ENCODE results near the gene MEDAG.

MEDAG gene

DNA sequence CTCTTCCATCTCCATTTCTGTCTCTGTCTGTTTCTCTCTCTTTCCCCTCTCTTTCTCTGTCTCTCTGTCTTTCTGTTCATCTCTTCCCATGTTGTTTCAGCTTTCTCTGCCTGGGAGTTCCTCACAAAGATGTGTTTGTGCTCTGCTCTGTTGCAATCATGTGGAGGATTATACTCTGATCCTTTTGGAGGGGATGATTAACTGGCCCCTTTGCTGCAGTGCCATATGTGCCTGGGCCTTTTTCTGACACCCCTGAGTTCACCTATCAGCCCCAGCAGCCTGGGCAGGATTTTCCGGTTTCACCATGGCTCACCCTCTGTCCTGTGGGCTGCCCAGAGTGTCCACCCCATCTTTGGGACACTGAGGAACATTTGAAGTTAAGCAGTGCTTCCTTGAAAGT, 17.3 kb downstream of the MEDAG start:
- no peak overlapping the region for H3K4me2 ChIP-seq (ENCODE audit: low read length, poor library complexity, severe bottlenecking)
- H2BK5ac ChIP-seq (ENCODE audit: low read depth, low read length, poor library complexity, severe bottlenecking), result no peak overlapping the region
- peaks cover 3% of the 10 kb centered on the region for H3K4me1 ChIP-seq (ENCODE audit: control insufficient read depth, insufficient read depth, low read depth, low read length)
- peak overlapping the region in 1 of 2 experiments; percentile 86 for H2BK12ac ChIP-seq (ENCODE audit: low read length in 2 of 2)
- no peak overlapping the region for H3K4me3 ChIP-seq (ENCODE audit: insufficient read depth in 1 of 2, low read depth in 1 of 2, low read length in 2 of 2)
- H4K8ac ChIP-seq (ENCODE audit: low read length), result no peak overlapping the region
- peak overlapping the region in 1 of 2 experiments; percentile 68 for H3K14ac ChIP-seq (ENCODE audit: low read length in 2 of 2)
- H3K27ac ChIP-seq (ENCODE audit: low read length, poor library complexity, severe bottlenecking), result no peak overlapping the region
- H2BK120ac ChIP-seq (ENCODE audit: low read depth, low read length), result no peak overlapping the region
- no peak overlapping the region for H2AK5ac ChIP-seq (ENCODE audit: low read length, severe bottlenecking)
- no peaks in the 10 kb centered on the region for H3K27me3 ChIP-seq (ENCODE audit: control insufficient read depth in 1 of 2, insufficient read depth in 1 of 2, low read length in 2 of 2)
- no peaks in the 10 kb centered on the region for H3K9me3 ChIP-seq (ENCODE audit: control insufficient read depth, low read length)
- no peak overlapping the region for H4K91ac ChIP-seq (ENCODE audit: low read length)
- no peak for DNase-seq
- H2AFZ ChIP-seq (ENCODE audit: low read depth, low read length), result peak overlapping the region; percentile 36
- 89% methylated on average over 1 of the region's 1 CpG for WGBS
- H3K4ac ChIP-seq (ENCODE audit: low read depth in 1 of 2, low read length in 2 of 2), result no peak overlapping the region
- no peak overlapping the region for H3K9ac ChIP-seq (ENCODE audit: low read length)
- H3K18ac ChIP-seq (ENCODE audit: low read depth in 1 of 2, low read length in 2 of 2), result peak overlapping the region in 1 of 2 experiments; percentile 48
- peaks cover 0 to 80% of the 10 kb centered on the region in 2 experiments for H3K36me3 ChIP-seq (ENCODE audit: control insufficient read depth in 1 of 2, insufficient read depth in 2 of 2, low read depth in 1 of 2, low read length in 2 of 2)
- H3K79me1 ChIP-seq (replicated peaks; ENCODE audit: low read length, poor library complexity, severe bottlenecking), result no peaks in the 10 kb centered on the region
- H2BK15ac ChIP-seq (ENCODE audit: low read depth, poor library complexity, severe bottlenecking), result no peak overlapping the region
- H3K23ac ChIP-seq (ENCODE audit: low read length in 2 of 2), result no peak overlapping the region

DNA sequence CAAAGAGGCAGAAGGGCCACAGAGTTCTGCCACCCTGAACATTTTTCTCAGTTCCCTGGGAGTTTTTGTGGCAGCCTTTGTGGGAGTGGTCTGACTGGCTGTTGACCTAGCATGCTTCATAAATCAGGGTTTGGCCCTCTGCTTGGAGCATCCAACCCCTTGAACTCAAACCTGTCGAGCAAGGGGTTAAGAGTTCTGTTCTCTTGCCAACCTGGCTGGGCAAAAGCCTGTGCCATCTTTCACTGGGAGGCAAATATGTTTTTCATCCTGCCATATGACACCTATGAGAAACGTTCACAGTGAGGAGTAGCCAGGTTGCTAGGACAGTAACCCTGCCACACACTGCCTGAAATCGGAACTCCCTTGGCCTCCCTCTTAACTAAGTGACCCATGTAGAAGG, 18.6 kb downstream of the MEDAG start:
- H2BK12ac ChIP-seq (ENCODE audit: low read length in 2 of 2), result no peak overlapping the region
- DNase-seq, result no peak
- H3K4me1 ChIP-seq (ENCODE audit: control insufficient read depth, insufficient read depth, low read depth, low read length), result peaks cover 3% of the 10 kb centered on the region

DNA sequence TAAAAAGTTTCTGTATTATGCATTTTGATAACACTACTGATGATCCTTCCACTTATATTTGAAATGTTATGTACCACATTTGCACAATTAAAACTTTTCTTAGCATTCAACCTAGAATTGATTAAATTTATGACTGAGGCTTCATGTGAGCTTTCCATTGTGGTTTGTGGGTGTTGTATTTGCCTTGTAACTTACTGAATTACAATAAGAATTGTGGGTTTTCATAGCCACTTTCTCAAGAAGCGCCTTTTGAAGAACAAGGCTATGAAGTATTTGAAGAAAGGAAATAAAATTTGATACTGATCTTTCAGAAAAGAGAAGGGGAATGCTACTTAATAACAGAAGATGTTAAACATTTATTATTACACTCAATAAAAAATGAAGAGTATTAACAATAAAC, 19.4 kb downstream of the MEDAG start:
- no peak for DNase-seq
- H3K4ac ChIP-seq (ENCODE audit: low read depth in 1 of 2, low read length in 2 of 2), result no peak overlapping the region
- H2BK15ac ChIP-seq (ENCODE audit: low read depth, poor library complexity, severe bottlenecking), result no peak overlapping the region
- 100% methylated on average over 1 of the region's 1 CpG for WGBS
- no peak overlapping the region for H3K4me3 ChIP-seq (ENCODE audit: insufficient read depth in 1 of 2, low read depth in 1 of 2, low read length in 2 of 2)
- peaks cover 0 to 60% of the 10 kb centered on the region in 2 experiments for H3K36me3 ChIP-seq (ENCODE audit: control insufficient read depth in 1 of 2, insufficient read depth in 2 of 2, low read depth in 1 of 2, low read length in 2 of 2)
- no peak overlapping the region for H2BK12ac ChIP-seq (ENCODE audit: low read length in 2 of 2)
- no peaks in the 10 kb centered on the region for H3K79me1 ChIP-seq (replicated peaks; ENCODE audit: low read length, poor library complexity, severe bottlenecking)
- no peak overlapping the region for H3K27ac ChIP-seq (ENCODE audit: low read length, poor library complexity, severe bottlenecking)
- H3K4me2 ChIP-seq (ENCODE audit: low read length, poor library complexity, severe bottlenecking), result no peak overlapping the region
- no peak overlapping the region for H3K23ac ChIP-seq (ENCODE audit: low read length in 2 of 2)
- H2BK5ac ChIP-seq (ENCODE audit: low read depth, low read length, poor library complexity, severe bottlenecking), result no peak overlapping the region
- peaks cover 3% of the 10 kb centered on the region for H3K4me1 ChIP-seq (ENCODE audit: control insufficient read depth, insufficient read depth, low read depth, low read length)
- H3K9ac ChIP-seq (ENCODE audit: low read length), result no peak overlapping the region
- no peaks in the 10 kb centered on the region for H3K27me3 ChIP-seq (ENCODE audit: control insufficient read depth in 1 of 2, insufficient read depth in 1 of 2, low read length in 2 of 2)
- no peak overlapping the region for H3K18ac ChIP-seq (ENCODE audit: low read depth in 1 of 2, low read length in 2 of 2)
- H2AK5ac ChIP-seq (ENCODE audit: low read length, severe bottlenecking), result no peak overlapping the region
- no peaks in the 10 kb centered on the region for H3K9me3 ChIP-seq (ENCODE audit: control insufficient read depth, low read length)
- H4K91ac ChIP-seq (ENCODE audit: low read length), result no peak overlapping the region
- no peak overlapping the region for H3K14ac ChIP-seq (ENCODE audit: low read length in 2 of 2)
- H2AFZ ChIP-seq (ENCODE audit: low read depth, low read length), result no peak overlapping the region
- no peak overlapping the region for H4K8ac ChIP-seq (ENCODE audit: low read length)
- no peak overlapping the region for H2BK120ac ChIP-seq (ENCODE audit: low read depth, low read length)

More for the DNA sequence above, 18.6 kb downstream of the MEDAG start:
- no peaks in the 10 kb centered on the region for H3K79me1 ChIP-seq (replicated peaks; ENCODE audit: low read length, poor library complexity, severe bottlenecking)
- H3K27me3 ChIP-seq (ENCODE audit: control insufficient read depth in 1 of 2, insufficient read depth in 1 of 2, low read length in 2 of 2), result no peaks in the 10 kb centered on the region
- H3K18ac ChIP-seq (ENCODE audit: low read depth in 1 of 2, low read length in 2 of 2), result no peak overlapping the region
- H3K9me3 ChIP-seq (ENCODE audit: control insufficient read depth, low read length), result no peaks in the 10 kb centered on the region
- H3K23ac ChIP-seq (ENCODE audit: low read length in 2 of 2), result no peak overlapping the region
- peaks cover 0 to 67% of the 10 kb centered on the region in 2 experiments for H3K36me3 ChIP-seq (ENCODE audit: control insufficient read depth in 1 of 2, insufficient read depth in 2 of 2, low read depth in 1 of 2, low read length in 2 of 2)
- H3K4me3 ChIP-seq (ENCODE audit: insufficient read depth in 1 of 2, low read depth in 1 of 2, low read length in 2 of 2), result no peak overlapping the region
- H3K14ac ChIP-seq (ENCODE audit: low read length in 2 of 2), result no peak overlapping the region
- no peak overlapping the region for H3K4me2 ChIP-seq (ENCODE audit: low read length, poor library complexity, severe bottlenecking)
- WGBS, result 93% methylated on average over 2 of the region's 3 CpGs
- H3K27ac ChIP-seq (ENCODE audit: low read length, poor library complexity, severe bottlenecking), result no peak overlapping the region
- no peak overlapping the region for H2AK5ac ChIP-seq (ENCODE audit: low read length, severe bottlenecking)
- H2AFZ ChIP-seq (ENCODE audit: low read depth, low read length), result peak overlapping the region; percentile 31
- H2BK120ac ChIP-seq (ENCODE audit: low read depth, low read length), result no peak overlapping the region
- no peak overlapping the region for H4K8ac ChIP-seq (ENCODE audit: low read length)
- no peak overlapping the region for H2BK15ac ChIP-seq (ENCODE audit: low read depth, poor library complexity, severe bottlenecking)
- H3K9ac ChIP-seq (ENCODE audit: low read length), result no peak overlapping the region
- no peak overlapping the region for H4K91ac ChIP-seq (ENCODE audit: low read length)
- no peak overlapping the region for H3K4ac ChIP-seq (ENCODE audit: low read depth in 1 of 2, low read length in 2 of 2)
- no peak overlapping the region for H2BK5ac ChIP-seq (ENCODE audit: low read depth, low read length, poor library complexity, severe bottlenecking)

DNA sequence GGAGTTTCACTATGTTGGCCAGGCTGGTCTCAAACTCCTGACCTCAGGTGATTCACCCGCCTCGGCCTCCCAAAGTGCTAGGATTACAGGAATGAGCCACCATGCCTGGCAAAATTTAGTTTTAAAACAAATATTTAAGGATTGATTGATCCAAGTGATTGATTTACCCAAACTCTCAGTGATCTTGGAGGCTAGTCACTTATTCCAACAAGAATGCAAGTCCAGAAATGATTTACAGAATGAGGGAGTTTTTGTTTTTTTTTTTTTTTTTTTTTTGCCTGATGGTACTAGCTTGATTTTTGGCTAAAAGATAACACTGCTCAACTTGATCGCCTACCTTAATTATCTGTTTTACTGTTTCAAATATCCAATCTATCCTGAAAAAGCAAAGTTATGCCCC, 20.7 kb downstream of the MEDAG start:
- WGBS, result 100% methylated on average over 2 of the region's 3 CpGs
- H3K4me1 ChIP-seq (ENCODE audit: control insufficient read depth, insufficient read depth, low read depth, low read length), result peaks cover 3% of the 10 kb centered on the region
- no peak overlapping the region for H2BK12ac ChIP-seq (ENCODE audit: low read length in 2 of 2)
- no peak overlapping the region for H2BK5ac ChIP-seq (ENCODE audit: low read depth, low read length, poor library complexity, severe bottlenecking)
- no peak overlapping the region for H3K14ac ChIP-seq (ENCODE audit: low read length in 2 of 2)
- H4K91ac ChIP-seq (ENCODE audit: low read length), result no peak overlapping the region
- DNase-seq, result no peak
- H3K27me3 ChIP-seq (ENCODE audit: control insufficient read depth in 1 of 2, insufficient read depth in 1 of 2, low read length in 2 of 2), result peaks cover 4 to 6% of the 10 kb centered on the region in 2 experiments
- H3K36me3 ChIP-seq (ENCODE audit: control insufficient read depth in 1 of 2, insufficient read depth in 2 of 2, low read depth in 1 of 2, low read length in 2 of 2), result peaks cover 0 to 46% of the 10 kb centered on the region in 2 experiments
- H2AK5ac ChIP-seq (ENCODE audit: low read length, severe bottlenecking), result no peak overlapping the region
- no peak overlapping the region for H2AFZ ChIP-seq (ENCODE audit: low read depth, low read length)
- peak overlapping the region; percentile 8 for H3K27ac ChIP-seq (ENCODE audit: low read length, poor library complexity, severe bottlenecking)
- H3K4ac ChIP-seq (ENCODE audit: low read depth in 1 of 2, low read length in 2 of 2), result no peak overlapping the region
- H3K4me2 ChIP-seq (ENCODE audit: low read length, poor library complexity, severe bottlenecking), result no peak overlapping the region
- no peaks in the 10 kb centered on the region for H3K9me3 ChIP-seq (ENCODE audit: control insufficient read depth, low read length)
- H3K4me3 ChIP-seq (ENCODE audit: insufficient read depth in 1 of 2, low read depth in 1 of 2, low read length in 2 of 2), result no peak overlapping the region
- H3K23ac ChIP-seq (ENCODE audit: low read length in 2 of 2), result no peak overlapping the region
- H2BK120ac ChIP-seq (ENCODE audit: low read depth, low read length), result no peak overlapping the region
- no peak overlapping the region for H4K8ac ChIP-seq (ENCODE audit: low read length)
- H3K18ac ChIP-seq (ENCODE audit: low read depth in 1 of 2, low read length in 2 of 2), result no peak overlapping the region
- H3K79me1 ChIP-seq (replicated peaks; ENCODE audit: low read length, poor library complexity, severe bottlenecking), result no peaks in the 10 kb centered on the region
- no peak overlapping the region for H2BK15ac ChIP-seq (ENCODE audit: low read depth, poor library complexity, severe bottlenecking)
- no peak overlapping the region for H3K9ac ChIP-seq (ENCODE audit: low read length)

Measured in mesenchymal stem cell (in vitro differentiated cells and primary cell).